HG03064 (cell line): Measurements from ENCODE around the gene DLG2.

Experiments used
- ATAC-seq: cut with Tn5 transposase; IDR thresholded peaks from one replicate; pipeline ENCODE4 v1.9.1; 2021; ENCODE audit warnings: low read depth; ENCODE audit not compliant: unreplicated experiment

The DLG2 gene

DNA sequence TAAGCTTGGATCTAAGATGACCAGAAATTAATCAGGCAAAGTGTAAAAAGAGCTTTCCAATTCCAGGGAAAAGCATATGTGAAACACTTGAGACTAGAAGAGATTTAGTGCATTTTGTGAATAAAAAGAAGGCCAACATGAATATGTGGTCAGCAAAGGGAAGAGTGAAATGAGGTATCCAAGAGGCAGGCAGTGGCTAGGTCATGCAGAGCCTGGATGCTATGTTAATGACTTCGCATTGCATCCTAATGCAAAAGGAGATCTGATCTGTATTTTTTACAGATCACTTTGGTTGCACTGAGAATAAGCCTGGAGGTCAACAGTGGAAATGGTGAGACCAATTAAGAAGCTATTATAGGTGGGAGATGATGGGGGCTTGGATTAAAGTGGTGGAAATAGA, 1699.7 kb downstream of the DLG2 start:
- ATAC-seq = no peak

DNA sequence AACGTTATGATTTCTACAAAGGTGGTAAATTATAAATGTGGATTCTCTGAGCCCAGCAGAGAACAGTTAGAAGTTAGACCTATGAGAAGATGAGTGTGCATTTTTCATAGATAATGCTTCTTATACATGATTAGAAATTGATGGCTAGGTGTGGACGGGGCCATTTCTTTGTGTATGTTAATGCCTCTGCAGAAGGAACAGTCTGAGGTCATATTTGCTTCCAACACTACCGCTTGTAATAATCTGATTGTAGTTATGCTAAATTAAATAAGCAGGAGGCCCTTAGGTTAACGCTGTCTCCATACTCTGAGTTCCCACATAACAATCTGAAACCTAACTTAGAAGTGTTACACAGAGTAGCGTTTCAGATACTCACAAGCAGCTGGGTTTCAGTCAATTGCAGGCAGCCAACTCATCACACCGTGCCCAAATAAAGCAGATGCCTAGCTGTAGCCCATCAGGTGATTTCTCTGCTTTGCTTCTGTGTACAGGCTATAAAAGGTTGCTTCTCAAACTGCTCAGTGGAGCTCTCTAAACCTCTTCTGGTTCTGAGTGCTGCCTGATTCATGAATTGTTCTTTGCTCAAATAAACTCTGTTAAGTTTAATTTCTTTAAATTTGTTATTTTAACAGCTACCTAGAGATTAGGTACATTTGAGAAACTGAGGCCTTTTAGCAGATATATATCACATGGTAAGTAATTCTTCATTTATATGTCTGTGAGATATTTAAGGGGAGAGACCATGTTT, 1702.2 kb downstream of the DLG2 start:
- ATAC-seq = no peak

DNA sequence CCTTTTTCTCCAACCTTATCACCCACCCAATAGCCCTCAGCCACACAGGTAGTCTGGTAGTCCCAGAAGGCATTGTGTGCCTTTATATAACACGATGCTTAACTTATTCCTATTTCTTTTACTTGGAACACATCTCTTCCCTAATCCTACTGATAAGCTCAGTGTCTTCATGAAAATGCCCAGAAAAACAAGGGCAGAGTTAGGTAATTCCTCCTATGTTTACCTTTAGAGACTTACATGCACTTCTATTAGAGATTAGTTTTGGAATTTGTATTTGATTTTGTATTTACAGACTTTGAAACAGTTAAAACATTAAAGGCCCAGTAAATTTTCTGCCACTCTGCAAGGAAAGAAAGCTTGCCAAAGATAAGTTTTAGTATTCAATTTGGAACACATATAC, 1703.2 kb downstream of the DLG2 start:
- ATAC-seq = no peak

DNA sequence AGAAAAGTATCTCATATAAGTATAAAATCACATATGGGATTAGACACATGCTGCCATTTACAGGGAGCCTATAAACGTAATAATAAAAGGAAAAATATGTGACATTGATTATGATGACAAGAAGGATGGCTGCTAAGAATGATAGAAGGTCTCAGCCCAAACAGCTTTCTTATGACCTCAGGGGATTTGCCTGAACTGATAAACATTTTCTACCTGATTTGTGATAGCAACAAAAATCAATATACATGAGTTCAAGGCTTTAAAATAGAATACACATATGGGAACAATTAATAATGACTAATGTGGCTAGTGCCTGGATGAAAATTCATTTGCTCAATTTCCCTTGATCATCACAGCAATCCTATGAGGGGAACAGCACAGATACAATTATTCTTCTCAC, 1704.2 kb downstream of the DLG2 start:
- ATAC-seq = no peak

DNA sequence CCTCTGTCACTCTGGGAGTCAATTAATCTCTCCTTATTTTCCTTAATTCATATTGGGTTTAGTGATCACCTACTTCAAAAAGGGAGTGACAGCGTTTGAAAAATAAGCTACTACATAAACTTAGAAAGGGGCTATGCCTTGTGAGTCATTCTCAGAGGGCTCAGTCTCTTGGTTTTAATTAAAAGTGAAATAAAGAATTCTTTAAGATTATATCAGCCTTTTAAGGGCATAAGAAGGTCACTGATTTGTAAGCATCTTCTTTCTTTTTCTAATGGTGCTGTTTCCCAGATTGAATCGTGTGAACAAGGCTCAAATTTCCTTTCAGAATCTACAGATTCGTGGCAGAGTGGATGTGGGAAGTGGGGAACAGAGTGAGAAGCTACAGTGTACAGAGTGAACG, 1704.8 kb downstream of the DLG2 start:
- no peak for ATAC-seq

DNA sequence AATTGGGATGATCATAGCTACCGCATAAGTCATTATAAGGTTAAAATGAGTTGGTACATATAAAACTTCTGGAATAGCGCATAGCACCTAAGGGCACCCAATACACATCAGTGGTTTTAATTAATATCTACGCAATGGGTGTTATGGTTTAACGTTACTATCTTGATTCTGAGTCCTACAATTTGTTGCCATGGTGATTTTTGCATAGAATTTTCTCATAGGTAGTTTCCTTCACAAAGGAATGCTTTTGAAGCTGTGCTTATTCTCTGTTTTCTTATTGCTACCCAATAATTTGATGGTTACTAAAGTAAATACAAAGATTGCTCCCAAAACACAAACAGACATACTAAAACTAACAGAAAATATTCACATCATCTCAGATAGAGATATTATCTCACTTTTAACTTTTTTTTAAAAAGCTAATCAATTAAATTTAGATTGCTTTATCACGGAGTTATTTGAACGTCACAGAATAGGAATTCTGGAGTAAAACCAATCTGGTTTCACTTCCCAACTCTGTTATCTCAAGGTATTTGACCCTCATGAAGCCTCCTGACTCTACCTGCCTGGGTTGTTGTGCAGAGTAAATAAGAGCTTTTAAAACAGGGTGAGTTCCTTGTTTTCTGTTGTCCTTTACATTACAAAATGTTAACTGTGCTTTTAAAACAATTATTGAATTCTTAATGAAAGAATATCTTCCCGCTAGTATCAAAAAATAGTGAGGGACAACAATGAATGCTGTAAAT, 1705.5 kb downstream of the DLG2 start:
- no peak for ATAC-seq

DNA sequence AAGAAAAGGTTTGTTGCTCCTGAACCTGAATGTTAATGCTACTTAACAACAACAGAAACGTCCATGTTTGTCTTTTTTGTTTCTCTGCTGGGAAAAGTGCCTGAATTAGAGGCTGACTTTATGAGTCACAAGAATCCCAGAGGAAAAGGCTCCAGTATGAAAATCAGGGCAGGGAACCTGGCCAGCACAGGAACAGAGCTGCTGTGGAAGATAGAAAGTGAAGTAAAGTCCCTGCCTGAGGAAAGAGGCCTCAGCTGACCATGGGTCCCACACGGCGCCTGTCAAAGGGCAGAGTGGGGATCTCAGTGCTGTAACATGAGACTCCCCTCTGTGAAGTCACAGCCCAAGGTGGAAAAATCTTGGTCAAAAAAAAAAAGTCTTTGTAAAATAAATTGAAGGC, 1708.7 kb downstream of the DLG2 start:
- no peak for ATAC-seq

DNA sequence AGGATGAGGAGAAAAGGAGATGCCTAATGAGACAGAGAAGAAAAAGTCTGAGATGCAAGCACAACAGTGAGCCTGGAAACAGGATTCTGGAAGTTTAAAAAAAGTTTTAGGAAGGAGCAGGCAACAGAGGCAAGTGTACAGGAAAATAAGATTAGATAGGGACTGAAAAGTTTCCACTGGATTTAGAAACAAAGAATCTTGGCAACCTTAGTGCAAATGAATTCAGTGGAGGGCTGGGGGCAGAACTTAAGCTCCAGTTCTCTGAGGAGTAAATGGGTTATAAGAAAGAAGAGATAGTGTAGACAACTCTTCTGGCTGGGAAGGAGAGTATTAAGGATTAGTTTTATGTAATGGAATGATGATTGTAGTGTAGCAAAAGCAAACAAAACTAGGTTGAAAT, 1712.1 kb downstream of the DLG2 start:
- ATAC-seq = no peak

DNA sequence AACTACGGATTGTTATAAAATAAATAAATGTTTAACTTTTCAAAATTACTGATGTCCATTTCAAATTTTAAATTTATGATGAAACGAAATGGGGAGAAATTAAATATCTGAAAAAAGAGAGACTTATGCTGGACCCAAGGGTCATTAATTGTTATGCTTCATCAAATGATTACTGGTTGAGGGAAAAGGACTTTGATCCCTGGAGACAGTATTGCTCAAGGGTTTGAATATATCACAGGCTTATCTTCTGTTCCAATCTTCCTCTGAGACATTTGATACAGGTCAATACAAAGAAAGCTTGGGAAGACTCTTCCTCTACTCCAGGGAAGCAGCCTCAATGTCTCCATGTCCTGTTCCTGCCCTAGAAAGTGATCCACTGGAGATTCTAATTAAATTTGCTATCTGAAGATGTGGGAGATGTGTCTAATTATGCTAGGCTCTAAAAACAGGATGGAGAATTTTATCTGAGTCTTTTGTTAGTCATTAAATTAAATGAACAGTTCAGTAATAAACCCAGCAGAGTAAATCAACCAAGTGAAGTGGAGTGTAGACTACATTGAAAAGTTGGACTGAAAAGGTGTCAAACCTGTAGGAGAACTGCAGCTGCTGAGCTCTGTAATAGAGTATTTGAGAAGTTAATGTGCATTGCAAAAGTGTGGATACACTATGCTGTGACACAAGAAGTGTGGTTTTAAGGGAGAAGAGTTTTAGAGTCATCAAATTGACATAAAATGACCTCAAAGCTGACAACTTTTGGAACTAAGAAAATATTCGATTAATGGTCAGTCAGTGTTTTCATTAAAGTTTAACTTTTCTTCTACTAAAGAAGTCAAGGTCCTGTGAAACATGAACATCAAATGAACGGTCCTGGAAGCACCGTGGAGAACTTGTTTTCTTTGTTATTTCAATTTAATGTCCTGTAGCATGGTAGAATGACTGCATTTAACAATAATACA, 1717.3 kb downstream of the DLG2 start:
- no peak for ATAC-seq

DNA sequence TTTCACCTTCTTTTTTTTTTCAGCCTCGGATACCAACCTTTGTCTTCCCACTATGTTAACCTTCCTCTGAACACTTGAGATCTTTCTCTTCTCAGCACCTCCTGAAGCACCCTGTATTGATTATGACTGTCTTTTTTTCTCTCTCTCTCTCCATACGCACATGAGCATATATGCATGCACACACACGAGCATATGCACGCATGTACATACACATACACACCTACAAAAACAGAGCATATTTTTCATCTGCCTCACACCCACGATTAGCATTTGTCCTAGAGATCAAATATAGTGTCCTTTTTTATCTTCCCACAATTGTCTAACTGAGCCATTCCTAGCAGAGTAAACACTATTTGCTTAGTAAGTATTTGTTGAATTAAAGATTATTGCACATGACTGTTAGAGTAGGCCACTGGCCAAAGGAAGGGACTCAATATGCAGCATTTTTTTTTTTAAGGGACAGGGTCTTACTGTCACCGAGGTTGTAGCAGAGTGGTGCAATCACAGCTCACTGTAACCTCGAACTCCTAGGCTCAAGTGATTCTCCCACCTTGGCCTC, 1718.8 kb downstream of the DLG2 start:
- no peak for ATAC-seq

DNA sequence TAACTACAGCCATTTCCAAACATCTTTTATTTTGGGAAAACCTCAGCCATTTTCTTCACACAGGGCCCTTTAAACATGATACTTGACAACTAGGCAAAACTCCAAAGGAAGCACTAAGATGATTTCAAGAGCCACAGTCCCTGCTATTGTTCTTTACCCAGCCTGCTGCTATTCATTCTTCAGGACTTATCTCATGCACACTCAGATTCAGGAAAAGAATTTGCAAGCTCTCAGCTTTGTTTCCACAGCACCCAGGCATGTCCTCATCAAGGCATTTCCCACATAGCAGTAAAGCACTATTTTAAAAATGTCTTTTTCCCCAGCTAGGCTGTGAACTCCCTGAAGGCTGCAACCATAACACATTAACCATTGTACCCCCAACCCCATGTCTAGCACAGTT, 1731.6 kb downstream of the DLG2 start:
- ATAC-seq = no peak

DNA sequence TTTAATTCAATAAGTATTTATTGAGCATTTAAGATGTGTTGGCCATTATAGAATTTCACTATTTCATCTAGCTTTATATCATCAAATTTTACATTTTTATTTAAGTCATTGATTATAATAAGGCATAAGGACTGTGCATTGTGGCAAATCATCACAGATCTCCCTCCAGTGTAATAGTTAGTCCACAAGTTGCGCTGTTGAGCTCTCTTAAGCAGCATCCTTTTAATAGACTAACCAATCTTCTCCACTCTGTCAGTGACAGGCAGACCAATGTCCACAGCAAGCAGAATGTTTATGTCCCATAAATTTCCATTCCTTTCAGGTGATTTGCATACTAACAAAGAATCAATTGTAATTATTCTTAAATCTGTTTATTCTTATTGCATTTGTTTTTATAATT, 1745.7 kb downstream of the DLG2 start:
- ATAC-seq = no peak

DNA sequence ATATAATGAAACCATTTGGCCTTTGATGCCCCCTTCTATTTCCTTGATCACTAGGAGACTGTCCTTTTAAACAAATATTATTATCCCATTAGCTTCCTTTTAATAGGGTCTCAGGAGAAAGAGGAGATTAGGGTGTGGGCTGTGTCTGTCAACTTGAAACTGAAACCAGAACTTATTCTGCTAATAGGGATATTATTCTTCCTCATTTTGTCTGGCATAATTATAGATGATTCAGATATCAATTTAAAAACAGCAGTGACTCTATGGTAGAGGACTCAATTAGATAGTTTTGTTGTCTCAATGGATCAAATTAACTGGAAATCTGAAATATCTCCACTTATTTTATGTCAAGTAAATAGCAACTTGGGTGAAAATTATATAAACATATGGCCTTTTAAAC, 1756.1 kb downstream of the DLG2 start:
- no peak for ATAC-seq

DNA sequence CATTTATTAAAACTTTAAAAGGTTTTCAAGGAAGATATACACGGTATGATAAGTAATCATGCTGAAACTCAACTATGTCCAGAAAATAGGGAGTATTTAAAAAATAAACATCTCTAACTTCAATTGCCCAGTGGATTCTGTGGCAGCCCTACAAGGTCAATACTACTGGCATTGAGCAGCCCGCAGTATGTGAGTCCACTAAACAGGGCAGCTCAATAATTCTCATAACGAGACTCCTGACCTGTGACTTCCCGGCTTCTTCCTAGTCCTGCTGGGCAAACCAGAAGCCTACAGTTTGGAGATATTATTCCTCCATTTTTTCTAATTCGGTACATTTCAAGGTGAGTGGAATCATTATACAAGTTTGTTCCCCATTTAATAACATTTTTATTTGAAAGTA, 1760.5 kb downstream of the DLG2 start:
- ATAC-seq = no peak

DNA sequence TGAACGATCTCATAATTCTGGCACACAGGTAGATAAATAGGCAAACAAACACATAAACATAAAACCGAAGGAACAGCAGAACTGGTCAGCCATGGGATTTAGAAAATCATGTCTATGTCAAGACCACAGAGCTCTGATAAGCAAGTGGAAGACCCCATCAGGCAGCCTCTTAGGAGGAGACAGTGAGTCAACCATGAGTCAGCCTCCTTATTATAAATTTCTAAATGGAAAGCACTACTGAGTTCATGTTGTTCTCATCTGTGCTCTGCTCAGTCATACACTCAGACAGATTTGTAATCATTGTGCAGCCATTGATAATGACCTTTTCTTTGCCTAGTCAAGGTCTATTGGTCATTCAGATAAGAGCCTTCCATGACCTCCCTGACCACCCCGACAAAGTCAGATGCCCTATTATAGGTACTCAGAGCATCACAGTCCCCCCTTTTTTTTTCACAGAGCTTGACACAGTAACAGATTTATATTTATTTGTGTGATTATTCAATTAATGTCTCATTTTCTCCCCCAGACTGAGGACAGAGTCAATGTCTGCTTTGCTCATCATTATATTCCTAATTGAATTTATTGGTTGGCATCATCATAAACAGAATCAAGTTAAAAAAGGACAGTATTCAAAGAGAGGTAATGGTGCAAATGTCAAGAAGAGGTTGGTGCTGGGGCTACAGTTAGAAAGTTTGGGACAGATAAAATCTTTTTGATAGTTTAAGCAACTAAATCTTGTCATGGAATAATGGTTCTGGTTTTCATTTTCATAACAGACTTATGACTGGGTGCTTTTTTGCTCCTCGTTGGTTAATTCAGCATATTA, 1761.3 kb downstream of the DLG2 start:
- ATAC-seq = no peak

DNA sequence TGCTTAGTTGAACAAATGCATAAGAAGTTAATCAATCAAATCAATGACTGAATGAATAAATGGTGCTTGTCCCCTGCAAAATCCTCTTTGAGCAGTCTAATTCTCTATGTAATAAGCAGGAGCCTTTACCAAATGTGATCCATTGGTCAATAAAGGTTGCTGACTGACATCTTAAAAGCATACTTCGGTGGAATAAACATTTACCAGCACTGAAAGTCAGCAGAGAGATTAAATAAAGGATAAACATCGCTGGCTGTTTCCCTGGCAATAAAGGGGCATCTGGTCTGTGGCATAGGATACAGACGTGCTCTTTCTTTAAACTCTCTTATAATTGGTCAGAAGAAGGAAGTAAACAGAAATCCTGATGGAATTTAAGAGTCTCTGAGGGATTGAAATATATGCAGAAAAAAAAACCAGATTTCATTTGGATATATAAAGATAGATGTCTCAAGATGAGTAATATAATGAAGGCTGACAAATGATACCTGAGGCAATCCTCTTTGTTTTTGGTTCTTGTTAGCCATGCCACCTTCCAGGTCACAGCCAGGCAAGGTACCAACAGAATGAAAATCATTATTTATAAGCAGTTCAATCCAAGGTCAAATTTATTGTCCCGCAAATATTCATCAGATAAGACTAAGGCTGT, 1762.6 kb downstream of the DLG2 start:
- no peak for ATAC-seq

DNA sequence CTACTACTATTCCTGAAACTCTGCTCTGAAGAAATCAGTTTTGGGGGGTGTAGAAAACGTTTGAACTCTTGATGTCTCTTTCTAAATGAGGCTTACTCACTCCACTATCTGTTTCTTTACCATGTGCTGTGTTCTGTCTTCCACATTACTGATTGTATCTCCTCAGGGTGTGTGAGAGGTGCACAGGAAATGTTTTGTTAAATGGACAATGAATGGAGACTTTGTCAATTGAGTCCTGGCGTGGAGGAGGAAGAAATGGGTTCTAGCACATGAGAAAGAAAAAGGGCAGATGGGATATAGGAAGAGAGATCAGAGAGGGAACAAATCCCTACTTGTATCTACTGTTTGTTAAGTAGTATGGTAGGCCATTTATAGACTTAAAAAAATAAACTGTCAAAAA, 1763.9 kb downstream of the DLG2 start:
- ATAC-seq = no peak

DNA sequence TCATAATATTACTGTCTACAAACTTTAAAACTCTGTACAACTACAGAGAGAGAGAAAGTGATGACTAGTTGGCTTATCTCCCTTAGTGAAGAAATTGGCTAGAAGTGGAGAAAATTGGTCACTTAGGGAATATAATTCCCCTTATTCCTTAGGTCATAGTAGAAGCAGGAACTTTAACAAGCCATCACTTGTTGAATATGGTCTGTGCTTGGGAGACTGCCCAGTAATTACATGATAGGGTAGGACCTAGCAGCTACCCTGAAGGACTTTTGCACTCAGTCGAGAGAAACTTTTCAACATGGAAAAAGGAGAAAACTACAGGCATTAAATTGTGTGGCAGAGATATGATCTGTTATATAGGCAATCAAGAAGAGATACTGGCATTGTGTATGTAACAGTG, 1764.5 kb downstream of the DLG2 start:
- no peak for ATAC-seq

DNA sequence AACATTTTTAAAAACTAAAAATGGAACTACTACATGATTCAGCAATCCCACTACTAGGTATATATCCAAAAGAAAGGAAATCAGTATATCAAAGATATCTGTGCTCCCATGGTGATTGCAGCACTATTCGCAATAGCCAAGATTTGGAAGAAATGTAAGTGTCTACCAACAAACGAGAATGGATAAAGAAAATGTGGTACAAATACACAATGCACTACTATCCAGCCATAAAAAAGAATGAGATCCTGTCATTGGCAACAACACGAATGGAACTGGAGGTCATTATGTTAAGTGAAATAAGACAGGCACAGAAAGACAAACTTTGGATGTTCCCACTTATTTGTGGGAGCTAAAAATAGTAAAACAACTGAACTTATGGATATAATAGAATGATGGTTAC, 1765.1 kb downstream of the DLG2 start:
- no peak for ATAC-seq

DNA sequence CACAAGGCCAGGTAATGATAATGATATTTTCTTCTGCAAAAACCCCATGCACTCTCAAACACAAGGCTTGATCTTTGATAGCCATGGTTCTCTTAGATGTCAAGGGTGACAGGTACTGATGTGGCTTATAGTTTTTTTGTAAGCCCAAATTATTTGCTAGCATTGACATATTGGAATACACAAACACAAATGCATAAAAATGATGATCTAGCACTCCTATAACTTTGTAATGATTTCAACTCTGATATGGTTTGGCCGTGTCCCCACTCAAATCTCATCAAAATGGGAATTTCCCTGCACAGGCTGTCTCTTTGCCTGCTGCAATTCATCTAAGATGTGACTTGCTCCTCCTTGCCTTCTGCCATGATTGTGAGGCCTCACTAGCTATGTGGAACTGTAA, 1768.5 kb downstream of the DLG2 start:
- ATAC-seq = no peak
